HL-60 (cell line): ENCODE results near the gene GLYR1.

ENCODE experiments used
- POLR2AphosphoS5 ChIP-seq: IDR thresholded peaks from 2 replicates; pipeline ENCODE4 v1.6.1; 2012; ENCODE audit warnings: low read depth
- TF ChIP-seq, protein P1 (sequence below): IDR thresholded peaks from one replicate; pipeline ENCODE4 v1.5.1; 2011; ENCODE audit warnings: low read length, control low read depth, inconsistent platforms; ENCODE audit not compliant: insufficient read depth

DNA sequence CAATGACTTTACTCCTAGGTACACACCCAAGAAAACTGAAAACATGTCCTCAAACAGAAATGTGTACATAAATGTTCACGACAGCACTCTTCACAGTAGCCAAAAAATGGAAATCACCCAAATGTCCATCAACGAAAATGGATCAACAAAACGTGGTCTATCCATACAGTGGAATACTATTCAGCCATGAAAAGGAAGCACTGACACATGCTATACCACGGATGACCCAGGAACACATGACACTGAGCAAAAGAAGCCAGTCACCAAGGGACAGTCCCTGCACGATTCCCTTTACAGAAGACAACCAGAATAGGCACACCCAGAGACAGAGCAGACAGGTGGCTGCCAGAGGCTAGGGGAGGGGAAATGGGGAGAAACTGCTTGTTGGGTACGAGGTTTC is 91.4 kb downstream of the GLYR1 start:
- TF ChIP-seq, protein P1, sequence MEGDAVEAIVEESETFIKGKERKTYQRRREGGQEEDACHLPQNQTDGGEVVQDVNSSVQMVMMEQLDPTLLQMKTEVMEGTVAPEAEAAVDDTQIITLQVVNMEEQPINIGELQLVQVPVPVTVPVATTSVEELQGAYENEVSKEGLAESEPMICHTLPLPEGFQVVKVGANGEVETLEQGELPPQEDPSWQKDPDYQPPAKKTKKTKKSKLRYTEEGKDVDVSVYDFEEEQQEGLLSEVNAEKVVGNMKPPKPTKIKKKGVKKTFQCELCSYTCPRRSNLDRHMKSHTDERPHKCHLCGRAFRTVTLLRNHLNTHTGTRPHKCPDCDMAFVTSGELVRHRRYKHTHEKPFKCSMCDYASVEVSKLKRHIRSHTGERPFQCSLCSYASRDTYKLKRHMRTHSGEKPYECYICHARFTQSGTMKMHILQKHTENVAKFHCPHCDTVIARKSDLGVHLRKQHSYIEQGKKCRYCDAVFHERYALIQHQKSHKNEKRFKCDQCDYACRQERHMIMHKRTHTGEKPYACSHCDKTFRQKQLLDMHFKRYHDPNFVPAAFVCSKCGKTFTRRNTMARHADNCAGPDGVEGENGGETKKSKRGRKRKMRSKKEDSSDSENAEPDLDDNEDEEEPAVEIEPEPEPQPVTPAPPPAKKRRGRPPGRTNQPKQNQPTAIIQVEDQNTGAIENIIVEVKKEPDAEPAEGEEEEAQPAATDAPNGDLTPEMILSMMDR: no peak
- no peak for TF ChIP-seq POLR2AphosphoS5
